Body of pancreas (tissue), 4 donors: ENCODE results near the gene NTN5.

ENCODE experiments used
- CTCF ChIP-seq, 7 experiments: fragments of 450-650 bp in 4 of 7; fragments of 200-600 bp in 3 of 7; sonication (generic) in 3 of 7; IDR thresholded peaks; one replicate each; pipeline ENCODE4 v1.5.1; 2016 to 2019; ENCODE audit warnings: antibody characterized with exemption in 7 of 7
- POLR2A ChIP-seq, 3 donors: fragments of 450-650 bp; IDR thresholded peaks; one replicate each; pipeline ENCODE4 v1.6.1; 2016; ENCODE audit warnings: antibody characterized with exemption in 3 of 3, mild to moderate bottlenecking in 2 of 3

DNA sequence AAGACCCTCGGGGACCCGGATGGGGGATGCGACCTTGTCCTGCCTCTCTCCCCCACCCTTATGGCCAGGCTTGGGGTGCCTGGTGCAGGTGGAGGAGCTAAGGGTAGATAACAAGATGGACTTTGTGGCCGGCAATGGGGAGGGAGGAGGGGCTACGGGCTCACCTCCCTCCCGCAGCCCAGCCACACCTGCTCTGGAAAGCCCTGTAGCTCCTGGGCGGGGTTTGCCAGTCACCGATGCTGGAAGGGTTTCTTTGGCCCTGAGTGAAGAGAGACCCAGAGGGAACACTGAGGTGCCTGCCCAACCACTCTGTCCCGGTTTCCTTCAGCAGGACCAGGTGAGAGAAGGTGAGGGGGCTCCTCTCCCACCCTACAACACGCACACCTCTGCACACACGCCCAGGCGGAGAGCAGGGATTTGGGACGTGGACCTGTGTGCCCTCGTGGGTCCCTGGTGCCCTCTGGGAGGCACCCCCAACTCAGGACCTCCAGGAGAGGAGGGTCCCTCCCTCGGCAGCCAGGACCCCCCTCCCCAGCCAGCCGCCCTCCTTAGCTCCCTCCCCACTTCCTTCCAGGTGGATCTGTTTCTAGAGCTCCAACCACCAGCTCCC lies 23.0 kb upstream of the NTN5 start, which contains the start of gene FUT2:
- TF ChIP-seq CTCF (IDR thresholded peaks at IDR 0.05) (no peak), POLR2A (IDR thresholded peaks at IDR 0.05) (peak; percentile 68 to 87 (median 76))
